GM18511 (cell line): Measurements from ENCODE around the gene POMT1.
"Not testable (repeated sequence)": the region's sequence is repeated elsewhere in the genome, so short reads cannot be mapped to it uniquely, and the experiment has no call there.

Experiments
- ATAC-seq: cut with Tn5 transposase; IDR thresholded peaks from one replicate; pipeline ENCODE4 v1.9.1; 2021; ENCODE audit warnings: mild to moderate bottlenecking, moderate library complexity; ENCODE audit not compliant: unreplicated experiment

Gene POMT1, protein sequence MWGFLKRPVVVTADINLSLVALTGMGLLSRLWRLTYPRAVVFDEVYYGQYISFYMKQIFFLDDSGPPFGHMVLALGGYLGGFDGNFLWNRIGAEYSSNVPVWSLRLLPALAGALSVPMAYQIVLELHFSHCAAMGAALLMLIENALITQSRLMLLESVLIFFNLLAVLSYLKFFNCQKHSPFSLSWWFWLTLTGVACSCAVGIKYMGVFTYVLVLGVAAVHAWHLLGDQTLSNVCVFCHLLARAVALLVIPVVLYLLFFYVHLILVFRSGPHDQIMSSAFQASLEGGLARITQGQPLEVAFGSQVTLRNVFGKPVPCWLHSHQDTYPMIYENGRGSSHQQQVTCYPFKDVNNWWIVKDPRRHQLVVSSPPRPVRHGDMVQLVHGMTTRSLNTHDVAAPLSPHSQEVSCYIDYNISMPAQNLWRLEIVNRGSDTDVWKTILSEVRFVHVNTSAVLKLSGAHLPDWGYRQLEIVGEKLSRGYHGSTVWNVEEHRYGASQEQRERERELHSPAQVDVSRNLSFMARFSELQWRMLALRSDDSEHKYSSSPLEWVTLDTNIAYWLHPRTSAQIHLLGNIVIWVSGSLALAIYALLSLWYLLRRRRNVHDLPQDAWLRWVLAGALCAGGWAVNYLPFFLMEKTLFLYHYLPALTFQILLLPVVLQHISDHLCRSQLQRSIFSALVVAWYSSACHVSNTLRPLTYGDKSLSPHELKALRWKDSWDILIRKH

DNA sequence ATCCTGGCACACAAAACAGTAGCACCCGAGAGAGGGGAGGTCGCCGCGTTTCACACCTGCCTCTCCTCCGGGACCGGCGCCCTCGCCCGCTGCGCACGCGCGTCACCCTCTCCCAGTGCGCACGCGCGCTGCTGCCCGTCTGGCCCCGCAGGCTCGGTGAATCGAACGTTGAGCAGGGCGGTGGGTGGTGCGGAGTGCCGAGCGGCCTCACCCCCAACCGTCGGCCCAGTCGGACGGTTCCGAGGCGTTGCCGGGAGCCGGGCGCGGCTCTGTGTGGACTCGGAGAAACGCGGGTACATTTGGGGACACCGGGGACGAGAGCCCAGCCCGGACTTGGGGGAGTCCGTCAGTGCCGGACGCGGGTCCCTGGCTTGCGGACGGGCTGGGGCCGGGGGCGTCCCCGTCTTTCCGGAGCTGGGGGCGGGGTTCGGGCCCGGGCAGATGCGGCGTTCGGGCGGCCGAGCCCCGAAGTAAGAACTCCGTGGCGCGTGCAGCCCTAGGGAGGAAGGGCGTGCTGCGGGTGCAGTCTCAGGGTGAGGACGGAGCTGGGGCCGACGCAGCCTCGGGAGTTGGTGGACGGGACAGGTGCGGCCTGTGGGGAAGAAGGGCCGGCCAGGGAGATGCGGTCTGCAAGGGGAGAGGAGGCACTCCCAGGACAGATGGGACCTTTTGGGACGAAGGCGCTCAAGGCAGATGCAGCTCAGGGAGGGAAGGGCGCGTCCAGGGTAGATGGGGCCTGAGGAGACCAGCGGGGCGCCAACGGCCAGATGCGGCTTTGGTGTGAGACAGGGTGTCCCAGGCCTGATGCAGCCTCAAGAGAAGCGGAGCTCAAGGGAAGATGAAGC is at the start of gene POMT1:
Gene POMT1 (plus strand): TSS at position 138 of the 845 bp plus-strand sequence. CDS start 1,301 bp downstream, outside the sequence.
- peak; percentile 83 for ATAC-seq

GRCh38 chr9:131454028-131454427 is 48.7 kb upstream of the POMT1 start:
- no peak for ATAC-seq

DNA sequence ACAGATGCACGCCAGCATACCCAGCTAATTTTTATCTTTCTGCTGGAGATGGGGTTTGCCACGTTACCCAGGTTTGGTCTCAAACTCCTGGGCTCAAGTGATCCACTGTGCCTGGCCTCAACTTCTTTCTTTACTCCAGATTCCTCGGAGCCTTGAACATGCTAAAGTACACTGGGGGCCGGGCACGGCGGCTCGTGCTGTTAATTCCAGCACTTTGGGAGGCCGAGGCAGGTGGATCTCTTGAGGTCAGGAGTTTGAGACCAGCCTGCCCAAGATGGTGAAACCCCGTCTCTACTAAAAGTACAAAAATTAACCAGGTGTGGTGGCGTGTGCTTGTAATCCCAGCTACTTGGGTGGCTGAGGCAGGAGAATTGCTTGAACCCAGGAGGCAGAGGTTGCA is 47.1 kb upstream of the POMT1 start:
- ATAC-seq = not testable (repeated sequence)

DNA sequence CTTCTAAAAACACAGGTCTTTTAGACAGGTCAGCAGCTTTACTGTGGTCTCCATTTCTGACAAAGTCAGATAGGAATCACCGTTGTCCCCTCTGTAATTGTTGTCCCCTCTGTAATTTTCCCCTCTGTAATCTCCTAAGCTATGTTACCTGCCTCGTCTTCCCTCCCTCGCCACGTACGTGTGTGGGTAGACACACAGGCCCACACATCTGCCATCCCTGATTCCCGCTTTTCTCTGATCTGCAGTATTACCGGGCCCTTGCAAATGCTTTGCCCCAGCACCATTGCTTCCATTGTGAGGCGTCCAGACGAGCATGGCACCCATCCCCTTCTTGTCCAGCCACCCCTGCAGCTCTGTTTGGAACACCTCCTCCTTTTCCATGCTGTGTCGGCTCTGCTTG is 45.0 kb upstream of the POMT1 start:
- ATAC-seq = no peak

DNA sequence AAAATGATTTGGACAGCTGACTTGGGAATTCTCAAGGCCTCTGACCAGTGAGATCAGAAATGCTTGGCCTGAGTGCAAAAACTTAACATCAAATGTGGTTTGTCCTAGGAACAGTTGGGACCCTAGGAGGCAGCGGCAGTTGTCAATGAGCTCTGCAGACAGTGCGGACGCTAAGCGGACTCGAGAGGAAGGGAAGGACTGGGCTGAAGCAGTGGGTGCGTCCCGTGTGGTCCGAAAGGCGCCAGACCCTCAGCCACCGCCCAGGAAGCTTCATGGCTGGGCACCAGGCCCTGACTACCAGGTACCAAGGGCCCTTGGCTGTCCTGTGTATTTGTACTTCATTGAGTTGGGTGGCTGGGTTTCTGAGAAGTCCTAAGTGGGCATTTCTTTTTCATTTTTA is 43.7 kb upstream of the POMT1 start:
- no peak for ATAC-seq

DNA sequence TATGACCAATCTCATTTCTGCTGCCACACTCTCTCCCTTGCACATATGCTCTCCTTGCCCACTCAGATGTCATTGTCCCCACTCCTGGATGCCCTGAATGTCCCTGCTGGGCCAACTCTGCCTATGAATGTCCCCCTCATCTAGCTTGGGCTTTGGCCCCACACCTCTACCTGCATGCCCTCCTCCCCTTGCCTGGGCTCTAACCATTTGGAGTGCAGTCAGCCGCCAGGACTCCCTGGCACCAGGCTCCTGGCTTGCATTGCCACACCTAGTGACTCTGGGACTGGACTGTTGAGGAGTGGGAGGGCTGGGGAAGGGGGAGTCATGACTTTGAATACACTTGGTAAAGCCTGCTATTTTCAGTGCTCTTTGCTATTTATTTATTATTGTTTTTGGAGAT is 41.6 kb upstream of the POMT1 start:
- no peak for ATAC-seq

GRCh38 chr9:131464354-131465000 is 38.2 kb upstream of the POMT1 start:
- no peak for ATAC-seq

- no peak for ATAC-seq
Observed at GRCh38 chr9:131465401-131465800, 37.3 kb upstream of the POMT1 start.

DNA sequence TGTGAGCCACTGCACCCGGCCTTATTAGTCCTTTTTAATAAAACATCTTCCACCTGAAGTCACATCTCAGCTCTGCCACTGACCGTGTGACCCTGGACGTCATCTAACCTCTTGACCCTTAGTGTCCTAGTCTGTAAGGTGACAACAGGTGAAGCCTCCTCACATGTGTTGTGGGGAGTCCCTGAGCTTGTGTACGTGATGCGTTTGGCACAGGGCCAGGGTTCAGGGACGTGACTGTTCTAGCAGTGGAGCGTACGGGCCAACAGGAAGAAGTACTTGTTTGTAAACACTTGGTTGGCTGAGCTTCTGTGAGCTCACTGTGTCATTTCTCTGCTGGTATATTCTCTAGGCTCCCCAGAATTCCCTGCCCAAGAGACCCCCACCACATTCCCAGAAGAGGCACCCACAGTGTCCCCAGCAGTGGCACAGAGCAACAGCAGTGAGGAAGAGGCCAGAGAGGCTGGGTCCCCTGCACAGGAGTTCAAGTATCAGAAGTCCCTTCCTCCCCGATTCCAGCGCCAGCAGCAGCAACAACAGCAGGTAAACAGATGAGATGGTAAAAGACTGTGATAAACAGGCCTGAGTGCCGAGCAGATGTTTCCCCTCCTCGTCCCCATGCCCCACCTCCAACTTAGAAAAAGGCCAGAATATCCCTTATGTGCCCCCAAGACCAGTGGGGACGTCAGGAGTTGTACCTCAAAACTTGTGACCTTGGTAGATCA is 35.3 kb upstream of the POMT1 start:
- ATAC-seq = no peak

- no peak for ATAC-seq
Observed at GRCh38 chr9:131468031-131468430, 34.7 kb upstream of the POMT1 start.

DNA sequence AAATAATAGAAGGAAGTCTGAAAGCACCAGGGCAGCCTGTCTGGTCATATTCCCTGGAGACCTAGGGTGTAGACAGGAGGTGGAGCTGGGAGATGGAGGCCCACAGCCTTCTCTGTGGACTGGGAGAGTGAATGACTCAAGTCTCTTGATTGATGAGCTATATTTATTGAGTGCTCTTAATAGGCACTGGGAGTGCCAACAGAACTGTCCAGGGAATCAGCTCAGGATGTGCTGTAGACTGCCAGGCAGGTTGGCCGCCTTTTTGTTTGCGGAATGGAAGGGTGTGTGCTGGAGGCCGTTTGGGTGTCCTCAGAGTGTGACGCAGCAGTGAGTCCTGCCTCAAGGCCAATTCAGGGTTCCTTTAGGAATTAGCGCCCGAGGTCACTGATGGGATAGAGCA is 33.4 kb upstream of the POMT1 start:
- no peak for ATAC-seq

DNA sequence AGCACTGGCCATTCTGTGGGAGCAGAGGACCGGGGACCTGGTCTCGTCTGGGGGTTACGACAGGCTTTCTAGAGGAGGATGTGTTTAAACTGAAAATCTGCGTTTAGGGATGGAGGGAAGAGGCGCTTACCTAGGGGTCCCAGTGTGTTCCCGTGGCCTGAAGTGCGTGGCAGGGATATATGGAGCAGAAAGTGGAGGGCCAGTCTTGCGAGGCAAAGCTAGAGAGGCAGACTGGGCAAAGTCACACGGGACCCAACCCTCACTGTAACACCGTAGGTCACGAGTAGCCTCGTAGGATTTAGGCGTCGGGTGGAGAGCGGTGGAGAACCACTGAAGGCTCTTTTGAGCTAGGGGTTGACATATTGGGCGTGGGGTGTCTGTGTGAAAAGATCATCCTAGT is 32.8 kb upstream of the POMT1 start:
- ATAC-seq = no peak

GRCh38 chr9:131470581-131470991 is 32.1 kb upstream of the POMT1 start:
- ATAC-seq = no peak

DNA sequence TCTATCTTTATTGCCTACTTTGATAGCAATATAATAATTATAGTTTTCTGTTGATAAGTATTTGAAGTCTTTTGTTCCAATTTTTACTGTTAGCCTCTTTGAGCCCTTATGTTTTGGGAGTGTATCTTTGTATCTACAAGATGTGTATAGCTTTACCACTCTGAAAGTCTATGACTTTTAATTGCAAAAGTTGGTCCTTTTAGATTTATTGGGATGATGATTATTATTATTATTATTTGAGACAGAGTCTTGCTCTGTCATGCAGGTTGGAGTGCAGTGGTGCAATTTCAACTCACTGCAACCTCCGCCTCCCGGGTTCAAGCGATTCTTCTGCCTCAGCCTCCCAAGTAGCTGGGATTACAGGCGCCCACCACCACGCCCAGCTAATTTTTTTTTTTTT is 30.6 kb upstream of the POMT1 start:
- ATAC-seq = not testable (repeated sequence)

DNA sequence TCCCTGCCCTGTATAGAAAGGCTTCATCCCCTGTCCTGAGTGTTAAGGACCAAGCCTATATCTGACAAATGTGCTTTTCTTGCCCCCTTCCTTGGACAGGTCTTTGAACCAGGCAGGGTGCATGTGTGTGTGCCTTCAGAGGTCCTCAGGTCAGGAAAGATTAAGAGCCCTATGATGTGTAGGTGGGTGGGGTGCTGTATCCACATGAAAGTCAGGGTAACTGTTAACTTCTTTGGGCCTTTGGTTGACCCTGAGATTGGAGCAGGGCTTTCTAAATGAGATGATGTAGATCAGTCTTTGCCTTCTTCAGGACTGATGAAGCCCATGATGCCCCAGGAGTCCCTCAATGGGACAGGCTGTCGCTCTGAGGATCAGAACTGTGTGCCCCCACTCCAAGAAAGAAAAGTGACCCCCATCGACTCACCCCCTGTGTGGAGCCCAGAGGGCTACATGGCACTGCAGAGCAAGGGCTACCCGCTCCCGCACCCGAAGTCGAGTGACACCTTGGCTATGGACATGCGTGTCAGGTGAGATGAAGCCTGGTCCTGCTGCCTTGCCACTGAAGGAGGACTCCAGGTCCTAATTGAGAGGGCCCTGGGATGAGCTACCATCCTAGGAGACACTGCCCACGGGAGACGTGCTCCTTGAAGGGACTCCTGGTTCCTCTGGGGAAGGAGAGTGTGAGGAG is 29.4 kb upstream of the POMT1 start:
- no peak for ATAC-seq

DNA sequence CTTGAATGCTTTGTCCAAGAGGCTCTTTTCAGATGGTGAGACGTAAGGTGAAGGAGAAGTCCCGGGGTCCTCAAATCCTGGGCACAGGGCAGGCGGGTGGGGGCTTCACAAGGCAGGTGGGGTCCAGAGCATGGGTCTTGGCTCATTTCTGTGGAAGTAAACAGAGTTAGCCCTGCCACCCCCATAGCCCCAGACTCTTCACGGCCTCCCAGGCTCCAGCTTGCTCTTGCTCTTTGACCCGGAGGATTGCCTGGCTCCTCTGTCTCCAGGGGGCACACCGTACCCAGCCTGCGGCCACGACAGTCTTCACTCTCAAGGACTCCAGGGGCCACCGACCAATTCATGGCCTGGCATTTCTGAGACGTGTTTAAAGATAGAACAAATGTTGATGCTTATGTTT is 28.8 kb upstream of the POMT1 start:
- ATAC-seq = no peak

DNA sequence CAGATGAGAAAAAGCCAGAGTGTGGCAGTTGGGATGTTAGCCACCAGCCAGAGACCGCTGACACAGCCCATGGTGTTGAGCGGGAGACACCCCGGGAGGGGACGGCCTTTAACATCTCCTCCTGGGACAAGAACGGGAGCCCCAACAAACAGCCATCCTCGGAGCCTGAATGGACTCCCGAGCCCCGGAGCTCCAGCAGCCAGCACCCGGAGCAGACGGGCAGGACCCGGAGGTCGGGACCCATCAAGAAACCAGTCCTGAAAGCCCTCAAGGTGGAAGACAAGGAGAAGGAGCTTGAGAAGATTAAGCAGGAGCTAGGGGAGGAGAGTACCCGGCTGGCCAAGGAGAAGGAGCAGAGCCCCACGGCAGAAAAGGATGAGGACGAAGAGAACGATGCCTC is 28.0 kb upstream of the POMT1 start:
- ATAC-seq = no peak

GRCh38 chr9:131475111-131475955 is 27.4 kb upstream of the POMT1 start:
- ATAC-seq = no peak
